NT2/D1 (cell line): Measurements from ENCODE around the gene DIP2C.

Experiments
- DNase-seq: peaks from one replicate; pipeline ENCODE4 v3.0.0-alpha.2; 2011; ENCODE audit warnings: low read depth, low spot score
- H3K27me3 ChIP-seq: 2 replicates; pipeline ENCODE4 v1.6.0; 2011; ENCODE audit warnings: mild to moderate bottlenecking; ENCODE audit not compliant: insufficient read length, insufficient read depth
- H3K36me3 ChIP-seq: 2 replicates; pipeline ENCODE4 v1.6.1; 2011; ENCODE audit warnings: mild to moderate bottlenecking, low read length, mixed read lengths; ENCODE audit not compliant: insufficient read depth, insufficient read length
- H3K4me1 ChIP-seq: 2 replicates; pipeline ENCODE4 v1.5.1; 2011; ENCODE audit not compliant: insufficient read depth, insufficient read length
- H3K4me3 ChIP-seq: 2 replicates; pipeline ENCODE4 v1.5.1; 2011; ENCODE audit warnings: low read depth; ENCODE audit not compliant: insufficient read length
- H3K9ac ChIP-seq: 2 replicates; pipeline ENCODE4 v1.6.0; 2011; ENCODE audit warnings: low read depth; ENCODE audit not compliant: insufficient read length
- H3K9me3 ChIP-seq: 2 replicates; pipeline ENCODE4 v1.5.1; 2011; ENCODE audit warnings: mild to moderate bottlenecking, low read length; ENCODE audit not compliant: insufficient read depth
- SUZ12 ChIP-seq: IDR thresholded peaks from 2 replicates; pipeline ENCODE4 v1.6.1; 2011; ENCODE audit not compliant: insufficient read length, insufficient read depth; ENCODE audit errors: extremely low read depth
- YY1 ChIP-seq: IDR thresholded peaks from 2 replicates; pipeline ENCODE4 v1.6.1; 2011; ENCODE audit not compliant: insufficient read length, insufficient read depth
- ZNF274 ChIP-seq: IDR thresholded peaks from 2 replicates; pipeline ENCODE4 v1.6.1; 2011; ENCODE audit warnings: mild to moderate bottlenecking, low read depth, low read length

DIP2C gene

DNA sequence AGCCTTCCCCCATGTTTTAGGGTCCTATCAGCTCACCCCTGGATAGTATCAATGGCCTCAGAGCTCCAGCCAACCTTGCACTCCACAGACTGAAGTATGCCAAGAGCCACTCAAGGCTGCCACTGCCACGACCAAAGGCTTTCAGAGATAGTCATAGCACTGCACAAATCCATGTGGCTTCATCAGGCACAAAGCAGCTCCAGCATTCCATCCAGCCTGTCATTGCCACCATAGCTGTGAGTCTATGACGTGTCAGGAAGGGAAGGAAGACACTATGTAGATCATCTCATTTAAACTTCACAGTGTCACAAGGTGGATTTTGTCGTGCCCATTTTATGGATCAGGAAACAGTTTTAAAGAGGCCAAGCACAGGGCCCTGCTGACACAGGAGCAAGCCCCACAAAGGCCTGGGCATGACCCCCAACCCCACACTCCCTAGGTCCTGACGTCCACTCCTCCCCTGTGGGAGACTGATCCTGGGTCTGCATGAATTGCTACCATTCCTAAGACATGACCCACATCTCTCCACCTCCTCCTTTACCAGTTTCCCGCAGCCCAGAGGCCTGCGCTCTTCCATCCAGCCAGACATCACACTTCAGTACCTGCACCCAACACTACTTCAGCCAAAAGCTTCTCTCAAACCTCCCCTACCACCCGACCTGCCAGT is 119.4 kb downstream of the DIP2C start:
- H3K9ac ChIP-seq, result no peak overlapping the region
- no peaks in the 10 kb centered on the region for H3K4me1 ChIP-seq

DNA sequence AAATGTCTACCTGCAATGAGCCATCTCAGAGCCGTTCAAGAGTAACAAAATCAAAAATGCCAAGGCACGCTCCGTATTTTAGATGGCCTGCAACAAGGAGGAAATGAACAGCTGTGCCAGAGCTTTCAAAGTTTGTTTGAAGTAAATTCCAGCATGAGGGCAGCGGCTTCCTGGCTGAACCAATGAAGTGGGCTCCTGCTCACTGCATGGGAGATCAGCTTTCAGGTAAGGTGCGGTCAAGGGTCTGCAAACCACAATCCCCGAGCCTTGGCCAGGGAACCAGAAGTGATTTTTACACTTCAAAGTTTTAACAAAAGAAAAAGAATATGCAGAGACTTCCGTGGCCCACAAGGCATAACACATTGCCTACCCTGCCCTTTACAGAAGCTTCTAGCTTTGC is 120.6 kb downstream of the DIP2C start:
- Histone ChIP-seq H3K4me1 (no peaks in the 10 kb centered on the region), H3K9me3 (peaks cover 24% of the 10 kb centered on the region), H3K36me3 (no peaks in the 10 kb centered on the region), H3K27me3 (no peaks in the 10 kb centered on the region), H3K9ac (no peak overlapping the region), H3K4me3 (no peak overlapping the region)
- no peak for TF ChIP-seq YY1
- TF ChIP-seq ZNF274, result no peak
- TF ChIP-seq SUZ12, result no peak
- no peak for DNase-seq

More for the DNA sequence above, 119.4 kb downstream of the DIP2C start:
- Histone ChIP-seq H3K36me3 (peaks cover 2% of the 10 kb centered on the region), H3K9me3 (peaks cover 11% of the 10 kb centered on the region), H3K4me3 (no peak overlapping the region), H3K27me3 (no peaks in the 10 kb centered on the region)
- no peak for TF ChIP-seq ZNF274
- no peak for TF ChIP-seq YY1
- TF ChIP-seq SUZ12, result no peak
- no peak for DNase-seq

DNA sequence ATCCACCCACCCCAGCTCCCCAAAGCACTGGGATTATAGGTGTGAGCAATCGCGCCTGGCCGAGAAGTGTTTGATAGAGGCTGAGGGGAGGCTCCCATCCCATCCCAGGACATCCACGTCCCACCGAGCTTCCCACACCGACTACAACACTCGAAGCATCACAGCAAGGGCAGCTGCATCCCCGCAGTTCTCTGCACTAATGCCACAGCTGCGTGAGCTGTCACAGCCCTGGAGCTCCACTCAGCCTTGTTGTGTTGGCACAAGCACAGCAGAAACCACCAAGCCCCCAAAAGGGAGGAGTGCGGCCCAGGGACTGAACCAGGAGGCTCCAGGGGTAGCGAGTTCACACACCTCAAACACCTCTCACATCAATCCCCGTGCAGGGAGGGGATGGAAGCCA is 121.6 kb downstream of the DIP2C start:
- Histone ChIP-seq H3K36me3 (no peaks in the 10 kb centered on the region), H3K4me1 (no peaks in the 10 kb centered on the region), H3K9ac (no peak overlapping the region), H3K9me3 (peaks cover 32% of the 10 kb centered on the region), H3K4me3 (no peak overlapping the region), H3K27me3 (no peaks in the 10 kb centered on the region)
- TF ChIP-seq ZNF274, result no peak
- no peak for TF ChIP-seq SUZ12
- TF ChIP-seq YY1, result no peak
- no peak for DNase-seq

DNA sequence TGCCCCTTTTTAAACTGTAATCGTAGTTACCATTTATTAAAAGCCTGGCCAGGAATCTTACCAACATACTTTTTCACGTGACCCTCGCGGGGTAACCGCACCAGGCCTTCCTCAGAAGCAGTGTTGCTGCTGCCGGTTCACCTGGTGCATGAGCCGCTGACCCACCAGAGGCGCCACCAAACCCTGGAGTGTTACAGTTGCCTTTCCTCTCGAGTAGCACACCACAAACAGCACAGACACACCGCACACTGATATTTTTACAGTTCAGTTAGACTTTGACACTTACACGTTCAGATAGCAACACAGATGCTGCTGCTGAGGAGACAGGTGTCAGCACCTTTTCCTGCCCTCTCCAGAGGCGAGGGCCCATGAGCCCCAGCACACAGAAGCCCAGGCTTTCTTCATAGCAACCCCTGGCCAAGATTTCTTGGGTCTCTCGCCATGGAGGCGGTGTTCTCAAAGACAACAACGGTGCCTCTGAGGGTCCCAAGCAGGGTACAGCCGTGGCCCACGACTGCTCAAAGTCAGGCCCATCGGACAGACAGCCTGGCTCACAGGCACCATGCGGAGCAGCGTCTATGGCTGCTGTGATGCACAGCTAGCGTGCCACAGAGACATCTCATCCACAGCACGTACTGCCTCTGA is 123.1 kb downstream of the DIP2C start:
- no peak for DNase-seq
- peaks cover 32% of the 10 kb centered on the region for H3K9me3 ChIP-seq
- no peaks in the 10 kb centered on the region for H3K36me3 ChIP-seq
- no peak overlapping the region for H3K4me3 ChIP-seq
- H3K27me3 ChIP-seq, result no peaks in the 10 kb centered on the region
- no peaks in the 10 kb centered on the region for H3K4me1 ChIP-seq
- no peak overlapping the region for H3K9ac ChIP-seq
- TF ChIP-seq ZNF274 (no peak), YY1 (no peak), SUZ12 (no peak)

DNA sequence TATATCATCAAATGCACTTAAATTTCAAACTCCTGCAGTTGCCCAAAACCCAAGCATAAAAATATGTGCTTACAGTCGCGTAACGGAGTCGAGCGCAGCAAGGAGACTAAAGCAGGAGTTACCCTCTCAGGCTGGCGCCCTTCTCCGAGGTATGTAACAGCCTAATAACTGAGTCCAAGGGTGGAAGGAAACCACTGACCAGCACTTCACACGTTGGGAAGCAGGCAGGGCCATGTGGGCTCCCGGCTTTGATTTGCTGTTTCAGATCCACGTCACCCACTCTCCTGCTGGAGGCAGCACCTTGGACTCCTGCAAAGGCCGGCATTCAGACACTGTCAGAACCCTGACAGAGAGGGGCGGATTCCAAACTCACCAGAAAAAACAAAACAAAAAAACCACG is 123.8 kb downstream of the DIP2C start:
- Histone ChIP-seq H3K4me3 (no peak overlapping the region), H3K4me1 (no peaks in the 10 kb centered on the region), H3K9ac (no peak overlapping the region), H3K36me3 (no peaks in the 10 kb centered on the region), H3K27me3 (no peaks in the 10 kb centered on the region), H3K9me3 (peaks cover 32% of the 10 kb centered on the region)
- no peak for TF ChIP-seq ZNF274
- no peak for TF ChIP-seq YY1
- no peak for TF ChIP-seq SUZ12
- DNase-seq, result no peak

DNA sequence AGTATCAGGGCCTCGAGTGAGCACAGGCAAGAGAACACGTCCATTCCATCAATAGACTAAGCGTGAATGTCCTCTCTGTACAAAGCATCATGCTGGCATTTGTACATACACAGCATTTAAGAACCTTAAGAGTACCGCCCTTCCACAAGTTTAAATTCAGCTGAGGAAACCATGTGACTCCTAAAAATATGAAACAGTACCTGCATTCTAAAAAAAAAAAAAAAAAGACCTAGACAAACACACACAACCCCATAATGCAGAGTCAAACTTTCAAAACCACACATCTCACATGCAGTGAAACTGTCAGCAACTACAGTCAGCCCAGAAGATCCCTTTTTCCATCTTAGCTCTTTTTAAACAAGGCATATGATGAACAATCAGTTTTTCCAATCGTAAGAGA is 124.3 kb downstream of the DIP2C start:
- DNase-seq, result no peak
- Histone ChIP-seq H3K27me3 (no peaks in the 10 kb centered on the region), H3K4me3 (no peak overlapping the region), H3K9me3 (peaks cover 30% of the 10 kb centered on the region), H3K4me1 (no peaks in the 10 kb centered on the region), H3K9ac (no peak overlapping the region), H3K36me3 (no peaks in the 10 kb centered on the region)
- TF ChIP-seq ZNF274 (no peak), SUZ12 (no peak), YY1 (no peak)

DNA sequence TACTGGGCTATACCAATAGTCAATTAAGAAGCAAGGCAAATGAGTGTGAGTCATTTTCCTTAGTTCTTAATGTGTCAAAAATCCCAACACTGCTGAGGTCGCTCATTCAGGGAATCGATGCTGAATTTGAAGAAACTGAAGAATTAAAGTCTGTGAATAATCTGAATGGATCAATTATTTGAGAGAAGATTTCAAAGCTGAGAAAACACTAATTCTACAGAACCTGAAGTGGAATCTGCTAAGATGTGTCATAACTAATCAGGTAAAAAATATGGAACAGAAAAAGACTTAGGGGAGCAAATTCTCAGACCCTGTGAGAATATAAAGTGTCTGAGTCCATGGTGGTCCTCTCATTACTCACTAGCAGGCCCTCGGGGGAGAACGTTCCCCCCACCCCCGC is 125.6 kb downstream of the DIP2C start:
- Histone ChIP-seq H3K4me1 (no peaks in the 10 kb centered on the region), H3K9ac (no peak overlapping the region), H3K27me3 (no peaks in the 10 kb centered on the region), H3K4me3 (no peak overlapping the region), H3K36me3 (no peaks in the 10 kb centered on the region), H3K9me3 (peaks cover 23% of the 10 kb centered on the region)
- TF ChIP-seq YY1 (no peak), SUZ12 (no peak), ZNF274 (no peak)
- DNase-seq, result no peak
